Transverse colon (tissue), 4 donors: Measurements from ENCODE around the gene CACYBP. TPM values are rescaled to one million over a fixed set of nuclear protein-coding genes. Genes with fewer than 3 reads are reported as not detected.

Experiments used
- DNase-seq: peaks from one replicate; pipeline ENCODE4 v3.0.0-alpha.2; 2019
- H3K27ac ChIP-seq, 4 donors: fragments of 200-600 bp; sonication (generic); 2 replicates each; pipeline ENCODE4 v1.5.1; 2016 to 2018; ENCODE audit warnings: inconsistent platforms in 4 of 4
- H3K27me3 ChIP-seq: fragments of 200-600 bp; sonication (generic); 2 replicates; pipeline ENCODE4 v1.5.1; 2017; ENCODE audit warnings: inconsistent platforms
- H3K36me3 ChIP-seq, 4 donors: fragments of 200-600 bp; sonication (generic); 2 replicates each; pipeline ENCODE4 v1.5.1; 2017 to 2019; ENCODE audit warnings: inconsistent platforms in 4 of 4
- H3K4me1 ChIP-seq, 4 donors: fragments of 200-600 bp; sonication (generic); 2 replicates each; pipeline ENCODE4 v1.5.1; 2017 to 2020; ENCODE audit warnings: inconsistent platforms in 4 of 4
- H3K4me3 ChIP-seq, 4 donors: fragments of 200-600 bp; sonication (generic); 1 replicate in 1 of 4; 2 replicates in 3 of 4; pipeline versions ENCODE4 v1.5.1 to v1.6.1; 2017 to 2019; ENCODE audit warnings: inconsistent platforms in 4 of 4
- H3K9me3 ChIP-seq, 2 donors: fragments of 200-600 bp; sonication (generic); 2 replicates each; pipeline ENCODE4 v1.5.1; 2017 to 2019; ENCODE audit warnings: inconsistent platforms in 2 of 2
- CTCF ChIP-seq, 5 experiments: fragments of 200-600 bp in 3 of 5; fragments of 450-650 bp in 2 of 5; sonication (generic) in 3 of 5; IDR thresholded peaks; 1 replicate in 2 of 5; 2 replicates in 3 of 5; pipeline ENCODE4 v1.5.1; 2016 to 2017; ENCODE audit warnings: antibody characterized with exemption in 5 of 5, inconsistent platforms in 3 of 5, mild to moderate bottlenecking in 2 of 5, moderate library complexity in 1 of 5
- EP300 ChIP-seq: sonication (generic); formaldehyde crosslinking; IDR thresholded peaks from one replicate; pipeline ENCODE4 v1.6.1; 2017; ENCODE audit warnings: antibody characterized with exemption, low read depth
- POLR2A ChIP-seq: fragments of 450-650 bp; IDR thresholded peaks from one replicate; pipeline ENCODE4 v1.6.1; 2016; ENCODE audit warnings: antibody characterized with exemption, mild to moderate bottlenecking, moderate library complexity
- POLR2AphosphoS5 ChIP-seq, 3 donors: sonication (generic); formaldehyde crosslinking; IDR thresholded peaks; one replicate each; pipeline ENCODE4 v1.6.1; 2016; ENCODE audit warnings: antibody characterized with exemption in 3 of 3
- WGBS, 2 donors: methylation state at CpG; one replicate each; pipeline ENCODE4 v1.1.5; 2018; ENCODE audit warnings: low coverage in 1 of 2; 5-methylcytosine and 5-hydroxymethylcytosine counted together
- in situ Hi-C, 4 donors: fragments of 200-750 bp; cut with MboI; loops; one replicate each; pipeline versions ENCODE4 v1.15.0 to v1.15.1; 2017; ENCODE audit warnings: low sequenced_read_pairs in 3 of 4, low pct_ligation_motif_present in 1 of 4, low pct_unique_long_range_greater_than_20kb in 1 of 4
- intact Hi-C: fragments of 100-400 bp; cut with DNase I; formaldehyde crosslinking; loops from one replicate; pipeline ENCODE4 v1.15.1; 2023; ENCODE audit warnings: low total_unique reads
- small RNA-seq, 4 donors: library from RNA; depleted of rRNA; stranded (forward); fragments of <200 nt; gene quantifications; one replicate each; pipeline ENCODE3, GENCODE V24; 2016
- total RNA-seq, 4 donors: library from RNA; depleted of rRNA; stranded (reverse); fragments of >200 nt; gene quantifications; one replicate each; pipeline ENCODE4 v1.1.0, GENCODE V29; 2016

The CACYBP gene
- total RNA-seq, 4 donors from 2014 or later, result 32.9 to 741 (median 62.1) TPM

- in situ Hi-C loops, result no loop called here
- no peaks in the 10 kb centered on the region for H3K9me3 ChIP-seq
- no peaks in the 10 kb centered on the region for H3K36me3 ChIP-seq
- 90 to 92% methylated on average over 2 of the region's 2 CpGs for WGBS, 2 donors
- H3K4me3 ChIP-seq, result no peak overlapping the region
- no peak for TF ChIP-seq EP300
- no peak for TF ChIP-seq POLR2AphosphoS5 (IDR thresholded peaks at IDR 0.05)
- no peak for TF ChIP-seq CTCF (IDR thresholded peaks at IDR 0.05)
- no peak for TF ChIP-seq POLR2A
- no peak overlapping the region for H3K27ac ChIP-seq
- no peaks in the 10 kb centered on the region for H3K4me1 ChIP-seq
- no peak for DNase-seq
- no peaks in the 10 kb centered on the region for H3K27me3 ChIP-seq
- intact Hi-C loops, result no loop called here
Measured at GRCh38 chr1:175050992-175051391, 51.2 kb downstream of the CACYBP start.

GRCh38 chr1:175054736-175055135 lies 55.0 kb downstream of the CACYBP start:
- in situ Hi-C loops, result no loop called here

More at GRCh38 chr1:175054736-175055135, 55.0 kb downstream of the CACYBP start:
- TF ChIP-seq CTCF (IDR thresholded peaks at IDR 0.05), result no peak
- TF ChIP-seq EP300, result no peak
- no peak for TF ChIP-seq POLR2A
- no peak for TF ChIP-seq POLR2AphosphoS5 (IDR thresholded peaks at IDR 0.05)
- no peaks in the 10 kb centered on the region for H3K27me3 ChIP-seq
- H3K9me3 ChIP-seq, result no peaks in the 10 kb centered on the region
- no peak overlapping the region for H3K27ac ChIP-seq
- no peak overlapping the region for H3K4me3 ChIP-seq
- no peaks in the 10 kb centered on the region for H3K36me3 ChIP-seq
- intact Hi-C loops, result no loop called here
- 66% methylated on average over 3 of the region's 3 CpGs; no CpG with 5 or more reads in 1 of the 2 donors for WGBS, 2 donors
- DNase-seq, result no peak
- H3K4me1 ChIP-seq, result no peaks in the 10 kb centered on the region

Small RNAs within 50 kb of the gene (small RNA-seq; reads per million reads assigned to genes)
- gene RF00019 (0 reads per million in 4 donors), gene RNU6-307P (0 reads per million in 4 donors)

Other genes with a start within 250 kb of the CACYBP start
- gene MRPS14, start 23.5 kb downstream of the CACYBP start, total RNA-seq, result 10 to 100 TPM in 2 of 4 donors, 1 to 10 TPM in 2; 3.2 to 21.0 (median 13.0) TPM
- gene TNN, start 67.9 kb downstream of the CACYBP start, total RNA-seq, result under 1 TPM in 1 of 4 donors, not detected in 3; 0.14 TPM
- 10 to 100 TPM; 17.5 to 35.5 (median 21.2) TPM for gene KIAA0040, start 192.8 kb downstream of the CACYBP start, total RNA-seq